ENCODE results near the gene PTPRN2. TPM values are rescaled to one million over a fixed set of nuclear protein-coding genes. Genes with fewer than 3 reads are reported as not detected.

Gene PTPRN2
- total RNA-seq, 2 donors from 2014 or later, result 0.72 to 0.79 TPM

DNA sequence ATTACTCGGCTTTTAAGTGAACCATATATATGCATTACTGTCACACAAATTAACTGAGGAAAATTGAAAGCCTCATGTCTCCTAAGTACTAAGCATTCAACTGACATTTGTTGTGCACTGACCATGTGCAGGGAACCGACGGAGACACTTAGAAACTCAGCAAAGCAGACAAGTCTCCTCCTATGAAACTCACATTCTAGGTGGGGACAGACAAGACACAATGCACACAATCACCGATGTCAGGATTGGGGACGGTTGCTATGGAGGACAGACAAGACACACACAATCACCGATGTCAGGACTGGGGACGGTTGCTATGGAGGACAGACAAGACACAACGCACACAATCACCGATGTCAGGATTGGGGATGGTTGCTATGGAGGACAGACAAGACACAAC is 134.0 kb downstream of the PTPRN2 start:
- no peak for DNase-seq
- Mint-ChIP-seq H3K27me3 (ENCODE audit: low read depth) (no peaks in the 10 kb centered on the region), H3K4me3 (no peak overlapping the region), H3K9me3 (peaks cover 0 to 7% of the 10 kb centered on the region in 2 donors), H3K36me3 (ENCODE audit: insufficient read depth in 2 of 2) (peaks cover 3 to 4% of the 10 kb centered on the region in 2 donors), H3K4me1 (ENCODE audit: low read depth) (no peaks in the 10 kb centered on the region), H3K27ac (no peak overlapping the region)
- ATAC-seq (replicated peaks in 1 of 2), result no peak

DNA sequence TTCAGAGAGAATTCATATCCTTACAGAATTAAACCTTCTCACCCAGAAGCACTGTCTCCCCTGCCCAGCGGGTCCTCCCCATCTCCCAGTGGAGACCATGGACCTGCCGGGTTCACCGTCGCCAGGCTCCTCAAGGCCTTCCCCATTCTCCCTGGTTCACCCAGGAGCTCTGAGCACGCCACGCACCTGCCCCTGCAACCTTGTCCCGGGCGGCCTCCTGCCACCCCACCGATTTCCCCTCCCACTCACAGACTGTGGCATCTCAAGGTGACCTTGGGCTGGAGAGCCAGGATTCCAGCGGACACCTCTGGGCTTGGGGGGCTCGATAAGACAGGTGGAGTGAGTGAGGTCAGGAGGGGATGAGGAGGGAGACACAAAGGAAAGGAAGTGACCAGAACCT is 135.3 kb downstream of the PTPRN2 start:
- Mint-ChIP-seq H3K36me3 (ENCODE audit: insufficient read depth in 2 of 2) (peaks cover 3 to 4% of the 10 kb centered on the region in 2 donors), H3K9me3 (peaks cover 0 to 7% of the 10 kb centered on the region in 2 donors), H3K4me1 (ENCODE audit: low read depth) (no peaks in the 10 kb centered on the region), H3K4me3 (no peak overlapping the region), H3K27me3 (ENCODE audit: low read depth) (no peaks in the 10 kb centered on the region), H3K27ac (no peak overlapping the region)
- no peak for DNase-seq
- ATAC-seq (replicated peaks in 1 of 2), result no peak

DNA sequence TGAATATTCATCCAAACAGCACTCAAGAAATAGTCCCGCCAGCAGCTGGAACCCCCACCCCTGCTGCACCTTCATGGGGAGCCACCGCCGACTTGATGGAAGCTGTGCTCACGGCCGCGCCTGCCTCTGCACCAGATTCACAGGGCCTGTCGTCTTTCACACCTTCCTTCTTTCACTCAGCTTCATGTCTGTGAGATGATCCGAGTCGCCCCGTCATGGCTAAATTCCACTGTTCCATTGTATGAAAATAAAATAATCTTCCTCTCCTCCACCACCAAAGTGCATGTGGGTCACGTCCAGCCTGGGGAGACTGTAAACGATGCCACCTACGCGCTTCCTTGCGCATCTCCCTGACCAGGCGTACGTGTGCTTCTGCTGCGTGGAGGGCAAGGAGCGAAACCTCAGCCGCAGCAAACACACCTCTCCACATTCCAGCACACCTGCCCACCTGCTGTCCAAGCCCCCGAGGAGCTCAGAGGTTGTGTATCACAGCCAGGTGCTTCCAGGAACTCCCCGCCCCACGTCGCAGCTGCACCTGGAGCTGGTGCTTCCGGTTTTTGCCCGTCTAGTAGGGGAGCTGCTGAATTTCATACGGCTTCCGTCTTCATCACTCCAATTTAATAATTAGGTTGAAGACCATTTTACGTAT is 137.0 kb downstream of the PTPRN2 start:
- Mint-ChIP-seq H3K9me3 (peaks cover 0 to 5% of the 10 kb centered on the region in 2 donors), H3K27ac (no peak overlapping the region), H3K4me1 (ENCODE audit: low read depth) (no peaks in the 10 kb centered on the region), H3K4me3 (no peak overlapping the region), H3K27me3 (ENCODE audit: low read depth) (no peaks in the 10 kb centered on the region), H3K36me3 (ENCODE audit: insufficient read depth in 2 of 2) (peaks cover 3 to 4% of the 10 kb centered on the region in 2 donors)
- DNase-seq (no peak), ATAC-seq (replicated peaks in 1 of 2) (no peak)

DNA sequence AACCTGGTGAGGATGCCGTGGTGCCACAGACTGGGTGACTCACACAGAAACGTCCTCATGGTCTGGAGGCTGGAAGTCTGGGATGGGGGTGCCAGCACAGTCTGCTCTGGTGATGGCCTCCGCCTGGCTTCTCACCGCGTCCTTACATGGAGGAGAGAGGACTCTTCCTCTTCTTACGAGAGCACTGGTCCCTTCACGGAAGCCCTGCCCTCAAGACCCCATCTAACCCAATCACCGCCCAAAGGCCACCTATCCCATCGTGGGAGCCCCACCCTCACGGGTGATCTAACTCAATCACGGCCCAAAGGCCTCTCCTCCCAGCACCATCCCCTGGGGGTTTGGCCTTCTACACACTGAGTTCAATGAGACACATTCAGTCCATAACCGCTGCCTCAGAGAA is 137.7 kb downstream of the PTPRN2 start:
- ATAC-seq (replicated peaks in 1 of 2) (no peak), DNase-seq (no peak)
- no peaks in the 10 kb centered on the region for H3K27me3 Mint-ChIP-seq (ENCODE audit: low read depth)
- no peaks in the 10 kb centered on the region for H3K4me1 Mint-ChIP-seq (ENCODE audit: low read depth)
- H3K9me3 Mint-ChIP-seq, result peaks cover 0 to 5% of the 10 kb centered on the region in 2 donors
- no peak overlapping the region for H3K4me3 Mint-ChIP-seq
- H3K36me3 Mint-ChIP-seq (ENCODE audit: insufficient read depth in 2 of 2), result peaks cover 3 to 4% of the 10 kb centered on the region in 2 donors
- H3K27ac Mint-ChIP-seq, result no peak overlapping the region

DNA sequence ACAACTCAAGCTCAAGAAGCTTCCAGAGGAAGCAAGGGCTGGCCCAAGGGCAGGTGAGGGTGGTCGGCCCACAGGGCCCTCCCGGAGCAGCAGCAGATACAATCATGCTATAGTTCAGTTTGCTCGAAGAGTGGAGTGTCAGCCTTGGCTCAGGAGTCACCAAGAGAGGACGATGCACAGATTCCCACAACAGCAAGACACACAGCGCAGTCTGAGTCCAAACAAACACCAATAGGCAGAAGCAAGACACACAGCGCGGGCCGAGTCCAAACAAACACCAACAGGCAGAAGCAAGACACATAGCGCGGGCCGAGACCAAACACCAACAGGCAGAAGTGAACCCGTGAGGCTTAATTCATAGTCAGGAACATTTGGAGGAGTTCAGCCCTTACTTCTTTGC is 138.4 kb downstream of the PTPRN2 start:
- Mint-ChIP-seq H3K27ac (no peak overlapping the region), H3K4me1 (ENCODE audit: low read depth) (no peaks in the 10 kb centered on the region), H3K9me3 (peaks cover 0 to 2% of the 10 kb centered on the region in 2 donors), H3K4me3 (no peak overlapping the region), H3K27me3 (ENCODE audit: low read depth) (no peaks in the 10 kb centered on the region), H3K36me3 (ENCODE audit: insufficient read depth in 2 of 2) (no peaks in the 10 kb centered on the region)
- DNase-seq (no peak), ATAC-seq (replicated peaks in 1 of 2) (no peak)

DNA sequence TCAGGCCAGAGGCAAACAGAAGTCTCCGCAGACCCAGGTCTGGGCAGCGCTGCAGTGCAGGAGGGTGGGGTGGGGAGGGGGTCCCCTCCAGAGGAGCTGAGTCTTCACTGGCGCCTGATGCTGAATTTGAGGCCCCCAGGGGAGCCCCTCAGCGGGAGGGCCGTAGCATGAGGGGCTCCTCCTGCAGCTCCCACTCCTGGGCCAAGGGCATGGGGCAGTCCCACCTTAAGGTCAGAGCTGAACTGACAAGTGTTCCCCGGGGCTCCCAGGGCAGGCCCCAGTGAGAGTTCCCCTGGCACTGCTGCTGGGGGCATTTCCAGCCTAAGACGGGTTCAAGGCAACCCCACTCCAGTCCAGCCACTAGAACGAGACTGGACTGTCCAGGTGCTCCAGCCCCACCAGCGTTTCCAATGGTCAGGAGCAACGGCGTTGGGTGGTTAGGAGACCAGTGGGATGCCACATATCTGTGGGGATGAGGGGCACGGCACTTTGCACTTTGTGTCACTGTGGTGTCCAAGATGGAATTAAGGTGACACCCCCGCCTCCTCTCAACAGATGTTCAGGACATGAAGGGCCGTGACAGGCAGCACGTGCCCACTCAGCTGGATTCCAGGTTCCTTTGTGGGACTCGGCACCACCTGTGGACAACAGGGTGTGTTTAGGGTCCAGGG is 139.1 kb downstream of the PTPRN2 start:
- Mint-ChIP-seq H3K27me3 (ENCODE audit: low read depth) (no peaks in the 10 kb centered on the region), H3K36me3 (ENCODE audit: insufficient read depth in 2 of 2) (no peaks in the 10 kb centered on the region), H3K9me3 (no peaks in the 10 kb centered on the region), H3K27ac (no peak overlapping the region), H3K4me1 (ENCODE audit: low read depth) (no peaks in the 10 kb centered on the region), H3K4me3 (no peak overlapping the region)
- DNase-seq (no peak), ATAC-seq (replicated peaks in 1 of 2) (no peak)

DNA sequence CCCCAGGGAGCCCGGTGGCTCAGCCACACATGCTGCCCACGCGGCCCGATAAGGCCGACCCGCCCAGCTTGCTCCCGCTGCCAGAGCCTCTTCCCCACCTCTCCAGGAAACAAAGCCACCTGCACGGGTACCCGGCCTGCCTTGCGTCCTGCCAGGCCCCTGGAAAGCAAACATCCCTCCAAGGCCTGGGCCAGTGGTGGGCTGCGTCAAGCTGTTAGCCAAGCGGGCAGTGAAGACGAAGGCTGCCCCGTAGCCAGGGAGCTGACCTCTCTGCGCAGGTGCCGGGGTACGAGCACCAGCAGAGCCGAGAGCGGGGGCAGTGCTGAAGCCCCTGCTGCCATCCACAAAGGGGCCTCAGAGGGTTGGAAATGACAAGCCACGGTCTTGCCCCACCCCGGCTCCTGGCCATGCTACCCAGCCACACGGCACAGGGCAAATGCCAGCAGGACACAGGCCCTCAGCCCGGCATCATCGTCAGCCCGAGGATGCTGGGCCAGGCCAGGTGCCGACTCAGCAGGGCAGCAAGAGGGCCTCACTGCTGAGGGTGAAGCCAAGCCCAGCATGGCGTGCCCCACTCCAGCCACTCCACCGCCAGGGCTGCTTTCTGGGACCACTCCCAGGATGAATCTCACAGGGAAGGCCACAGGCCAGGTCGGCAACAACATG is 140.0 kb downstream of the PTPRN2 start:
- Mint-ChIP-seq H3K9me3 (no peaks in the 10 kb centered on the region), H3K4me1 (ENCODE audit: low read depth) (no peaks in the 10 kb centered on the region), H3K36me3 (ENCODE audit: insufficient read depth in 2 of 2) (no peaks in the 10 kb centered on the region), H3K4me3 (no peak overlapping the region), H3K27ac (no peak overlapping the region), H3K27me3 (ENCODE audit: low read depth) (no peaks in the 10 kb centered on the region)
- DNase-seq (no peak), ATAC-seq (replicated peaks in 1 of 2) (no peak)

DNA sequence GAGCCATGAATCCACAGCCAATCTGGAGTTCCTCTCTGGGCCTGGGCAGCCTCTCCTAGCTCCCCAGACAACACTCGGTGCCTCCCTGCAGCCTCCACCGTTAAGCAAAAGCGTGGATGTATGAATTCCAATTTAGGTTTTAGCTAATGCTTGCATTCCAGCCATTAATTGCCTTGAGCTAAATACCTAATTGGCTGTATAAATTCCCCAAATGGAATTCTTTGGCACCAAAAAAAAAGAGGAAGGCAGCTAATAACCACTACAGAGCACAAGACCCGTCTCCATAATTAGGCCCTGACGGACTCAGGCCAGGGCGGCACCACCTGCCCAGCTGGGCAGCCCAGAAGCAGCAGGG is 140.5 kb downstream of the PTPRN2 start:
- no peak overlapping the region for H3K27ac Mint-ChIP-seq
- H3K4me1 Mint-ChIP-seq (ENCODE audit: low read depth), result no peaks in the 10 kb centered on the region
- H3K36me3 Mint-ChIP-seq (ENCODE audit: insufficient read depth in 2 of 2), result no peaks in the 10 kb centered on the region
- DNase-seq, result no peak
- H3K9me3 Mint-ChIP-seq, result no peaks in the 10 kb centered on the region
- no peak overlapping the region for H3K4me3 Mint-ChIP-seq
- H3K27me3 Mint-ChIP-seq (ENCODE audit: low read depth), result no peaks in the 10 kb centered on the region
- no peak for ATAC-seq (replicated peaks in 1 of 2)

DNA sequence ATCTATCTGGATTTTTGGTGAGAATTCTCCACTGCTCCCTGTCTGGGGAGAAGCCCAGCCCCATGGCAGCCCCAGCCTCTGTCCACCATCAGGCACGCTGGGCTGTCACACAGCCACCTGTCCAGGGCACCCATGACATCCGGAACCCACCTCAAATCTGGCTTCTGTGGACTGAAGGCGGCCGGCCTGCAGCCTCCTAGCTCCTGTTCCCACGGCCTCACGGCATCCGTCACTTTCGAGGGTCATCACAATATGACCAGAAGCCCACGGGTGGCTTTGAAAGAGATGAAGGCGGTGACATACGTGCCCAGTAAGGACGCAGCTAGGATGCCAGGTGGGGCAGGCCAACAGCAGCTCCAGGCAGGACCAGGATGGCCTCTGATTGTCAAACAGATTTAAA is 140.9 kb downstream of the PTPRN2 start:
- H3K36me3 Mint-ChIP-seq (ENCODE audit: insufficient read depth in 2 of 2), result no peaks in the 10 kb centered on the region
- no peak for ATAC-seq (replicated peaks in 1 of 2)
- H3K4me3 Mint-ChIP-seq, result no peak overlapping the region
- H3K4me1 Mint-ChIP-seq (ENCODE audit: low read depth), result no peaks in the 10 kb centered on the region
- no peak overlapping the region for H3K27ac Mint-ChIP-seq
- no peak for DNase-seq
- peaks cover 0 to 4% of the 10 kb centered on the region in 2 donors for H3K9me3 Mint-ChIP-seq
- no peaks in the 10 kb centered on the region for H3K27me3 Mint-ChIP-seq (ENCODE audit: low read depth)

DNA sequence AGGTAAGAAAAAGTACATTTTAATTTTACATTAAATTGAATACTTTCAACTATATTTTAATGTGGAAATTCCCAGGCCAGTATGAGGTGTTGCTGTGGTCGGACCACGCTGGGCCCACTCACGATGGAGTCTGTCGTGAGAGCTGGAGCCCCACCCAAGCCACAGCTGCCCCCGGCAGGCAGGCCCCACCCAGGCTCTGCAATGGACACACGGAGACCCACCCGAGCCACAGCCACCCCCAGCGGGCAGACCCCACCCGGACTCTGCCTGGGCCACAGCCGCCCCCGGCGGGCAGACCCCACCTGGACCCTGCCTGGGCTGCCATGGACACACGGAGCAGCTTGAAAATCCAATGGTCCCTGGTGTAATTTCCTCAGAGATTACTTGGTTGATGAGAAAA is 141.3 kb downstream of the PTPRN2 start:
- peaks cover 3 to 6% of the 10 kb centered on the region in 2 donors for H3K9me3 Mint-ChIP-seq
- no peaks in the 10 kb centered on the region for H3K36me3 Mint-ChIP-seq (ENCODE audit: insufficient read depth in 2 of 2)
- H3K27me3 Mint-ChIP-seq (ENCODE audit: low read depth), result no peaks in the 10 kb centered on the region
- no peak overlapping the region for H3K27ac Mint-ChIP-seq
- no peak for DNase-seq
- ATAC-seq (replicated peaks in 1 of 2), result no peak
- no peaks in the 10 kb centered on the region for H3K4me1 Mint-ChIP-seq (ENCODE audit: low read depth)
- no peak overlapping the region for H3K4me3 Mint-ChIP-seq

DNA sequence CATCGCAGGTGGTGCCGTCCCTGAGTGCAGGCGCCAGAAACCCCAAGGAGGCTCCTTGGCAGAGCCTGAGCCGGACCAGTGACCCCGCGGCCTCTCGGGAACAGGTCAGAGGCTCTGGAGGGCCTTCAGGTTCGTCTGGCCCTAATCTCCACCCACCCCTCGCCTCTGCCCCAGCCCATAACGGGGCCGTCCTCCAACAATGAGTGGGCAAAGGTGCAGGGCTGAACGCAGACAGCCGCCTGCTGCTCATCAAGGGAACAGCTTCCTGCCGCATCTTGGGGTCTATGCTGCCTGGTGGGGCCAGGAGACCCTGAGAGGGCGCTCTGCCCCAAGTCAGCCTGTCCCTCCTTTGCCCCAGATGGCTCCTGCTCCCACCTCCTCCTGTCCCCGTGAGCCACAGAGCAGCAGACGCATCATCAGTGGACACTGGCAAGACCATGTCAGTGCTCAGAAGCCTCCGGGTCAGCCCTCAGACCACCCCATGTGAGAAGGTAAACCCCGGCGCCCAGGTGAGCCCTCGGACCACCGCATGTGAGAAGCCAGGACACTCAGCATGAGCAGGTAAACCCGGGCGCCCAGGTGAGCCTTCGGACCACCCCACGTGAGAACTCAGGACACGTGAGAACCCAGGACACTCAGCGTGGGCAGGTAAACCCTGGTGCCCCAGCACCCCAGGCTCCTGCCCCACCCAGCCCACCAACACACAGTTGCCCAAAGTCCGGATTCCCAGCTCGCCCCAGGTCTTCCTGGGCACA is 142.0 kb downstream of the PTPRN2 start:
- Mint-ChIP-seq H3K4me3 (no peak overlapping the region), H3K36me3 (ENCODE audit: insufficient read depth in 2 of 2) (peaks cover 0 to 1% of the 10 kb centered on the region in 2 donors), H3K9me3 (peaks cover 8 to 12% of the 10 kb centered on the region in 2 donors), H3K27ac (no peak overlapping the region), H3K27me3 (ENCODE audit: low read depth) (no peaks in the 10 kb centered on the region), H3K4me1 (ENCODE audit: low read depth) (no peaks in the 10 kb centered on the region)
- DNase-seq, result no peak
- no peak for ATAC-seq (replicated peaks in 1 of 2)

DNA sequence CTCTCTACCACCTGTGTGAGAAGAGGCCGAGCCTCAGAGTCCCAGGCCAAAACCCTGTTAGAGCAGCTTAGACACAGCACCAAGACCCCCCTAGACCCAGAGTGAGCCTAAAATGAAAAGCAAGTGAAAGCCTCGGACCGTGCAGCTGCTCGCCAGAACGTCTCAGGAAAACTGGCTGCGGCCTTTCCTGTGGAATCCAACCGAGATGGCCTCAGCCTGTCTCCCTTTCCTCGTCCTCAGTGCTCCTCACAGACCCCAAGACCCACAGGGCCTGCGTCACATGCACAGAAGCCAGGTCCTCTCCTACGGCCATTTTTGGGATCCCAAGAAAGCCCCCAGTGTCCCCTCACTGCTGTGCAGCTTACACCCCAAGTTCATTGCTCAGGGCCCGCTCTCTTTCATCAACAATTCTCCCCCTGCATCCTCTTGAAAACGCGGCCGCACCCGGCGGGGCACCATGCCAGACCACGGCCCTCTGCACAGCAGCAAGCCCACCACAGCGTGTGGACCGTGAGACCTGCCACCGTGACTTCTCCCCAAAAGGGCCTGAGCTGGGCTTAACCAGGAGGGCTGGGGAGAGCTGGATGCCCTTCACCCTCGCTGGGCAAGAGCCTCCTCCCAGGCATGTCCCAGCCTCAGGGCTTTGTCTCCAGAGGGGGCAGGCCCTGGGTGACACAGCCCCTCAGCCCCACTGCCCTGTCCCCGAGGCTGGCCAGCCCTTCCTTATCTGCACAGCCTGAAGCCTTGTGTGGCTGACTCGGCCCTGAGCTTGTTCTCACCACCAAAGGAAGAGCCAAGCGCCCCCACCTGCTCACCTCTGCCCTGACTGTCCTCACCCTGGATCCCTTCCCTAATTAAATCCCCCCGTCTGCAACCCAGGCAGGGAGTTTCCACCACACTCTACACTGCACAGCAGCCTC is 142.9 kb downstream of the PTPRN2 start:
- Mint-ChIP-seq H3K4me1 (ENCODE audit: low read depth) (no peaks in the 10 kb centered on the region), H3K36me3 (ENCODE audit: insufficient read depth in 2 of 2) (peaks cover 1 to 2% of the 10 kb centered on the region in 2 donors), H3K4me3 (no peak overlapping the region), H3K27me3 (ENCODE audit: low read depth) (no peaks in the 10 kb centered on the region), H3K27ac (no peak overlapping the region), H3K9me3 (peaks cover 14 to 17% of the 10 kb centered on the region in 2 donors)
- ATAC-seq (replicated peaks in 1 of 2), result no peak
- no peak for DNase-seq
